Measurements from ENCODE around the gene DLX1.
A peak's percentile ranks its signal among the peaks of the same experiment; 100 is the strongest.

DLX1 gene

DNA sequence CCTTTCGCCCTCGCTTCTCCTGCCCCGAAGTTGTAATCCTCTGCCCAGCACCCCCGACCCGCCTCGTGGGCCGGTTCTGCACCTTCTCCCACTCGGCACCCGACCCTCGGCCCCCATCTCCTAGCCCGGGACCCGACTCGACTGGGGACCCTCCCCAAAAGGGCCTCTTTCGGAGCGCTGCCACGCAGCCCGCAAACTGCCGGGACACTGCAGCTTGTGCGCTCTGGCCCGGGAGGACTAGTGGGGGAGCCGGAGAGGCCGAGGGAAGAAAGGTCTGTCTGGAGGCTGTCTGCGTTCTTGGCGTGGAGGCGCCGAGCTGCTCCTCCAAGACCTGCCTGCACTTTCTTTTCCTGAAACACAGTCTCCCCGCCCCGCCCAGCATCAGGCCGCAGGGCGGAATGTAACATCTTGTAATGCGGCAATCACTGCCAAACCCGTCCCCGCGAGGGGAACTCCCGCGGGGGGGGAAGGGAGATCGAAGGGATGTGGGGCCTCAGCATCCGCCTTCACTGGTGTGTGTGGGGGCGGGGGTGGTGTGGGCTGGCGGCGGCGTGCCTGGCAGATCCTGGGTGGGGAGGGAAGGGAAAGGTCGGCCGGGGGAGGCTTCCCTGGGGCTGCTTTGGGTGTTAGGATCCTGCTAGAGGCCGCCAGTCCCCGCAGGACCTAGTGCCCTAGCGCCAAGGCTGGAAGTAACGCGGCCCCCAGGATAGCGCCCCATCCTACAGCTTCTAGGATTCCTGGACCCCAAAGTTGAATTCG lies 10.0 kb downstream of the DLX1 start (continued):
- TF ChIP-seq, protein P1, sequence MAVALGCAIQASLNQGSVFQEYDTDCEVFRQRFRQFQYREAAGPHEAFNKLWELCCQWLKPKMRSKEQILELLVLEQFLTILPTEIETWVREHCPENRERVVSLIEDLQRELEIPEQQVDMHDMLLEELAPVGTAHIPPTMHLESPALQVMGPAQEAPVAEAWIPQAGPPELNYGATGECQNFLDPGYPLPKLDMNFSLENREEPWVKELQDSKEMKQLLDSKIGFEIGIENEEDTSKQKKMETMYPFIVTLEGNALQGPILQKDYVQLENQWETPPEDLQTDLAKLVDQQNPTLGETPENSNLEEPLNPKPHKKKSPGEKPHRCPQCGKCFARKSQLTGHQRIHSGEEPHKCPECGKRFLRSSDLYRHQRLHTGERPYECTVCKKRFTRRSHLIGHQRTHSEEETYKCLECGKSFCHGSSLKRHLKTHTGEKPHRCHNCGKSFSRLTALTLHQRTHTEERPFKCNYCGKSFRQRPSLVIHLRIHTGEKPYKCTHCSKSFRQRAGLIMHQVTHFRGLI (tag by site-specific recombination; IDR thresholded peaks at IDR 0.05): no peak
- TF ChIP-seq, protein P2, sequence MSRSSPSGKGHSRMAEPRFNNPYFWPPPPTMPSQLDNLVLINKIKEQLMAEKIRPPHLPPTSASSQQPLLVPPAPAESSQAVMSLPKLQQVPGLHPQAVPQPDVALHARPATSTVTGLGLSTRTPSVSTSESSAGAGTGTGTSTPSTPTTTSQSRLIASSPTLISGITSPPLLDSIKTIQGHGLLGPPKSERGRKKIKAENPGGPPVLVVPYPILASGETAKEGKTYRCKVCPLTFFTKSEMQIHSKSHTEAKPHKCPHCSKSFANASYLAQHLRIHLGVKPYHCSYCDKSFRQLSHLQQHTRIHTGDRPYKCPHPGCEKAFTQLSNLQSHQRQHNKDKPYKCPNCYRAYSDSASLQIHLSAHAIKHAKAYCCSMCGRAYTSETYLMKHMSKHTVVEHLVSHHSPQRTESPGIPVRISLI (tag by site-specific recombination; IDR thresholded peaks at IDR 0.05): no peak
- TF ChIP-seq SP3 (tag by site-specific recombination; IDR thresholded peaks at IDR 0.05) (peak; percentile 60), ZBTB1 (tag by site-specific recombination; IDR thresholded peaks at IDR 0.05) (no peak), MEIS1 (CRISPR knock-in tag; IDR thresholded peaks at IDR 0.05; ENCODE audit: borderline replicate concordance) (no peak), ZNF600 (tag by site-specific recombination; IDR thresholded peaks at IDR 0.05) (peak; percentile 78; the same call in 1 of the 2 replicates), ZSCAN16 (tag by site-specific recombination; IDR thresholded peaks at IDR 0.05) (no peak), KLF7 (tag by site-specific recombination; IDR thresholded peaks at IDR 0.05; ENCODE audit: borderline replicate concordance) (0 out of 2 replicates have a peak, but pooled peaks have one; percentile 26), BCL11A (tag by site-specific recombination; IDR thresholded peaks at IDR 0.05; ENCODE audit: low read depth) (no peak), ZNF658 (tag by site-specific recombination; IDR thresholded peaks at IDR 0.05) (no peak), ZNF707 (tag by site-specific recombination; IDR thresholded peaks at IDR 0.05) (no peak), ZNF223 (tag by site-specific recombination; IDR thresholded peaks at IDR 0.05) (0 out of 2 replicates have a peak, but pooled peaks have one; percentile 75), ZFHX2 (tag by site-specific recombination; conservative IDR thresholded peaks at IDR 0.05) (peak; percentile 94), PRDM1 (tag by site-specific recombination; IDR thresholded peaks at IDR 0.05) (0 out of 2 replicates have a peak, but pooled peaks have one; percentile 36), ZNF112 (tag by site-specific recombination; IDR thresholded peaks at IDR 0.05) (no peak), KLF9 (tag by site-specific recombination; IDR thresholded peaks at IDR 0.05; ENCODE audit: low read depth) (peak; percentile 31; the same call in 1 of the 2 replicates), GLIS1 (tag by site-specific recombination; IDR thresholded peaks at IDR 0.05) (peak; percentile 50; the same call in 1 of the 2 replicates), GFI1B (tag by site-specific recombination; IDR thresholded peaks at IDR 0.05) (peak; percentile 94), WT1 (tag by site-specific recombination; IDR thresholded peaks at IDR 0.05) (0 out of 2 replicates have a peak, but pooled peaks have one; percentile 17), ZNF624 (tag by site-specific recombination; IDR thresholded peaks at IDR 0.05) (no peak), ZNF335 (tag by site-specific recombination; conservative IDR thresholded peaks at IDR 0.05) (peak; percentile 77), TCF7L2 (IDR thresholded peaks at IDR 0.05; ENCODE audit: borderline replicate concordance, low read depth, low read length) (no peak), ZIC2 (tag by site-specific recombination; IDR thresholded peaks at IDR 0.05) (peak; percentile 40; the same call in 1 of the 2 replicates), ZNF830 (tag by site-specific recombination; IDR thresholded peaks at IDR 0.05; ENCODE audit: low read depth) (no peak), ZBTB20 (tag by site-specific recombination; IDR thresholded peaks at IDR 0.05) (peak; percentile 86), ZNF24 (tag by site-specific recombination; IDR thresholded peaks at IDR 0.05) (peak; percentile 26)
- TF ChIP-seq, protein P3, sequence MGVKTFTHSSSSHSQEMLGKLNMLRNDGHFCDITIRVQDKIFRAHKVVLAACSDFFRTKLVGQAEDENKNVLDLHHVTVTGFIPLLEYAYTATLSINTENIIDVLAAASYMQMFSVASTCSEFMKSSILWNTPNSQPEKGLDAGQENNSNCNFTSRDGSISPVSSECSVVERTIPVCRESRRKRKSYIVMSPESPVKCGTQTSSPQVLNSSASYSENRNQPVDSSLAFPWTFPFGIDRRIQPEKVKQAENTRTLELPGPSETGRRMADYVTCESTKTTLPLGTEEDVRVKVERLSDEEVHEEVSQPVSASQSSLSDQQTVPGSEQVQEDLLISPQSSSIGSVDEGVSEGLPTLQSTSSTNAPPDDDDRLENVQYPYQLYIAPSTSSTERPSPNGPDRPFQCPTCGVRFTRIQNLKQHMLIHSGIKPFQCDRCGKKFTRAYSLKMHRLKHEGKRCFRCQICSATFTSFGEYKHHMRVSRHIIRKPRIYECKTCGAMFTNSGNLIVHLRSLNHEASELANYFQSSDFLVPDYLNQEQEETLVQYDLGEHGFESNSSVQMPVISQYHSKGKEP (tag by site-specific recombination; IDR thresholded peaks at IDR 0.05): 0 out of 2 replicates have a peak, but pooled peaks have one; percentile 28
- TF ChIP-seq, protein P4, sequence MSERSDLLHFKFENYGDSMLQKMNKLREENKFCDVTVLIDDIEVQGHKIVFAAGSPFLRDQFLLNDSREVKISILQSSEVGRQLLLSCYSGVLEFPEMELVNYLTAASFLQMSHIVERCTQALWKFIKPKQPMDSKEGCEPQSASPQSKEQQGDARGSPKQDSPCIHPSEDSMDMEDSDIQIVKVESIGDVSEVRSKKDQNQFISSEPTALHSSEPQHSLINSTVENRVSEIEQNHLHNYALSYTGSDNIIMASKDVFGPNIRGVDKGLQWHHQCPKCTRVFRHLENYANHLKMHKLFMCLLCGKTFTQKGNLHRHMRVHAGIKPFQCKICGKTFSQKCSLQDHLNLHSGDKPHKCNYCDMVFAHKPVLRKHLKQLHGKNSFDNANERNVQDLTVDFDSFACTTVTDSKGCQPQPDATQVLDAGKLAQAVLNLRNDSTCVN (tag by site-specific recombination; optimal IDR thresholded peaks at IDR 0.05): peak; percentile 63
- TF ChIP-seq, protein P5, sequence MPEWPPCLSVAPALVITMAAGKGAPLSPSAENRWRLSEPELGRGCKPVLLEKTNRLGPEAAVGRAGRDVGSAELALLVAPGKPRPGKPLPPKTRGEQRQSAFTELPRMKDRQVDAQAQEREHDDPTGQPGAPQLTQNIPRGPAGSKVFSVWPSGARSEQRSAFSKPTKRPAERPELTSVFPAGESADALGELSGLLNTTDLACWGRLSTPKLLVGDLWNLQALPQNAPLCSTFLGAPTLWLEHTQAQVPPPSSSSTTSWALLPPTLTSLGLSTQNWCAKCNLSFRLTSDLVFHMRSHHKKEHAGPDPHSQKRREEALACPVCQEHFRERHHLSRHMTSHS (tag by site-specific recombination; IDR thresholded peaks at IDR 0.05): no peak
- TF ChIP-seq, protein P6, sequence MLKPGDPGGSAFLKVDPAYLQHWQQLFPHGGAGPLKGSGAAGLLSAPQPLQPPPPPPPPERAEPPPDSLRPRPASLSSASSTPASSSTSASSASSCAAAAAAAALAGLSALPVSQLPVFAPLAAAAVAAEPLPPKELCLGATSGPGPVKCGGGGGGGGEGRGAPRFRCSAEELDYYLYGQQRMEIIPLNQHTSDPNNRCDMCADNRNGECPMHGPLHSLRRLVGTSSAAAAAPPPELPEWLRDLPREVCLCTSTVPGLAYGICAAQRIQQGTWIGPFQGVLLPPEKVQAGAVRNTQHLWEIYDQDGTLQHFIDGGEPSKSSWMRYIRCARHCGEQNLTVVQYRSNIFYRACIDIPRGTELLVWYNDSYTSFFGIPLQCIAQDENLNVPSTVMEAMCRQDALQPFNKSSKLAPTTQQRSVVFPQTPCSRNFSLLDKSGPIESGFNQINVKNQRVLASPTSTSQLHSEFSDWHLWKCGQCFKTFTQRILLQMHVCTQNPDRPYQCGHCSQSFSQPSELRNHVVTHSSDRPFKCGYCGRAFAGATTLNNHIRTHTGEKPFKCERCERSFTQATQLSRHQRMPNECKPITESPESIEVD (tag by site-specific recombination; IDR thresholded peaks at IDR 0.05): no peak
- TF ChIP-seq, protein P7, sequence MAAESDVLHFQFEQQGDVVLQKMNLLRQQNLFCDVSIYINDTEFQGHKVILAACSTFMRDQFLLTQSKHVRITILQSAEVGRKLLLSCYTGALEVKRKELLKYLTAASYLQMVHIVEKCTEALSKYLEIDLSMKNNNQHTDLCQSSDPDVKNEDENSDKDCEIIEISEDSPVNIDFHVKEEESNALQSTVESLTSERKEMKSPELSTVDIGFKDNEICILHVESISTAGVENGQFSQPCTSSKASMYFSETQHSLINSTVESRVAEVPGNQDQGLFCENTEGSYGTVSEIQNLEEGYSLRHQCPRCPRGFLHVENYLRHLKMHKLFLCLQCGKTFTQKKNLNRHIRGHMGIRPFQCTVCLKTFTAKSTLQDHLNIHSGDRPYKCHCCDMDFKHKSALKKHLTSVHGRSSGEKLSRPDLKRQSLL (tag by site-specific recombination; IDR thresholded peaks at IDR 0.05): no peak
